ENCODE results near the gene CCDC152. TPM values are rescaled to one million over a fixed set of nuclear protein-coding genes. Genes with fewer than 3 reads are reported as not detected.

CCDC152 gene
- total and polyA plus RNA-seq, 2 of the 13 experiments (the other 11 are each of a cell fraction or from before 2014, with no cell fraction given) = 0.20 to 0.36 TPM

GRCh38 chr5:42760426-42760825 is 3.8 kb downstream of the CCDC152 start:
- Histone ChIP-seq H4K20me1 (ENCODE audit: insufficient read depth, low read length) (no peaks in the 10 kb centered on the region), H3K4me3 (replicated peaks in 1 of 3; ENCODE audit: insufficient read depth in 1 of 3, low read depth in 2 of 3, low read length in 3 of 3) (no peak overlapping the region), H3K9me3 (ENCODE audit: low read length) (no peaks in the 10 kb centered on the region), H3K27ac (ENCODE audit: extremely low read length, insufficient read depth, low read length) (no peak overlapping the region), H3K79me2 (ENCODE audit: insufficient read depth, low read length) (no peaks in the 10 kb centered on the region), H3K27me3 (ENCODE audit: control insufficient read depth in 1 of 2, insufficient read depth in 2 of 2, low read length in 2 of 2) (peaks cover 0 to 4% of the 10 kb centered on the region in 2 experiments; a peak in 1 of 5 replicates), H2AFZ (ENCODE audit: low read length) (no peak overlapping the region), H3K9ac (ENCODE audit: insufficient read depth, low read depth, low read length) (no peak overlapping the region), H3K36me3 (replicated peaks in 1 of 2; ENCODE audit: control insufficient read depth in 1 of 2, insufficient read depth in 2 of 2, low read length in 2 of 2) (no peaks in the 10 kb centered on the region), H3K4me2 (ENCODE audit: low read depth, low read length) (no peak overlapping the region), H3K4me1 (ENCODE audit: insufficient read depth, low read length) (no peaks in the 10 kb centered on the region)
- no peak for FAIRE-seq
- no peak for DNase-seq (ENCODE audit: low spot score)
- ChIA-PET CTCF (ENCODE audit: low intra/inter-chr PET ratio, low total read pairs) (no interaction called here), POLR2A (no interaction called here)
- in situ Hi-C loops (cut with HindIII; ENCODE audit: extremely low pct_ligation_motif_present, low pct_unique_long_range_greater_than_20kb) (loop anchor here (25.0 kb wide), 1 partner anchor 898 kb away; the partner anchor contains the start of gene OXCT1), intact Hi-C loops (cut with micrococcal nuclease; ENCODE audit: unreplicated experiment) (loop anchor here (10.0 kb wide), 1 partner anchor 246 kb away; no protein-coding TSS in a partner anchor)
- ATAC-seq = no peak
- TF ChIP-seq ZNF260 (CRISPR knock-in tag; IDR thresholded peaks at IDR 0.05; ENCODE audit: borderline replicate concordance, low read depth) (no peak), ZNF619 (CRISPR knock-in tag; IDR thresholded peaks at IDR 0.05) (no peak), ELF3 (CRISPR knock-in tag; IDR thresholded peaks at IDR 0.05) (no peak), MAFF (IDR thresholded peaks at IDR 0.05; ENCODE audit: low read depth, low read length) (no peak), ZNF556 (CRISPR knock-in tag; IDR thresholded peaks at IDR 0.05; ENCODE audit: borderline replicate concordance) (no peak), MYPOP (CRISPR knock-in tag; IDR thresholded peaks at IDR 0.05) (no peak), MAF1 (CRISPR knock-in tag; IDR thresholded peaks at IDR 0.05; ENCODE audit: borderline replicate concordance) (no peak), EZH2 (conservative IDR thresholded peaks at IDR 0.05; ENCODE audit: low read depth, low read length) (no peak), CTCF (CRISPR knock-in tag; IDR thresholded peaks at IDR 0.05) (no peak), ZSCAN20 (CRISPR knock-in tag; IDR thresholded peaks at IDR 0.05; ENCODE audit: borderline replicate concordance) (no peak), TRIM22 (IDR thresholded peaks at IDR 0.05) (no peak), RAD51 (IDR thresholded peaks at IDR 0.05; ENCODE audit: borderline replicate concordance) (no peak), IKZF1 (IDR thresholded peaks at IDR 0.05) (no peak), ZNF792 (CRISPR knock-in tag; IDR thresholded peaks at IDR 0.05) (no peak), HMG20B (CRISPR knock-in tag; conservative IDR thresholded peaks at IDR 0.05) (no peak), STAT6 (CRISPR knock-in tag; IDR thresholded peaks at IDR 0.05; ENCODE audit: borderline replicate concordance) (no peak), ZNF414 (CRISPR knock-in tag; IDR thresholded peaks at IDR 0.05) (no peak)
- WGBS (ENCODE audit: low lambda C conversion rate) = 45% methylated on average over 4 of the region's 4 CpGs
- no TSS peak for BruUV-seq (replicated peaks)

All from HepG2 (cell line).